ENCODE data around the gene F2R. TPM values are rescaled to one million over a fixed set of nuclear protein-coding genes. Genes with fewer than 3 reads are reported as not detected.
"Not testable (repeated sequence)": the region's sequence is repeated elsewhere in the genome, so short reads cannot be mapped to it uniquely, and the experiment has no call there.

Gene F2R
- 10 to 100 TPM in 7 of 8 experiments, 1 to 10 TPM in 1; 3.2 to 71.8 (median 26.7) TPM for total RNA-seq

DNA sequence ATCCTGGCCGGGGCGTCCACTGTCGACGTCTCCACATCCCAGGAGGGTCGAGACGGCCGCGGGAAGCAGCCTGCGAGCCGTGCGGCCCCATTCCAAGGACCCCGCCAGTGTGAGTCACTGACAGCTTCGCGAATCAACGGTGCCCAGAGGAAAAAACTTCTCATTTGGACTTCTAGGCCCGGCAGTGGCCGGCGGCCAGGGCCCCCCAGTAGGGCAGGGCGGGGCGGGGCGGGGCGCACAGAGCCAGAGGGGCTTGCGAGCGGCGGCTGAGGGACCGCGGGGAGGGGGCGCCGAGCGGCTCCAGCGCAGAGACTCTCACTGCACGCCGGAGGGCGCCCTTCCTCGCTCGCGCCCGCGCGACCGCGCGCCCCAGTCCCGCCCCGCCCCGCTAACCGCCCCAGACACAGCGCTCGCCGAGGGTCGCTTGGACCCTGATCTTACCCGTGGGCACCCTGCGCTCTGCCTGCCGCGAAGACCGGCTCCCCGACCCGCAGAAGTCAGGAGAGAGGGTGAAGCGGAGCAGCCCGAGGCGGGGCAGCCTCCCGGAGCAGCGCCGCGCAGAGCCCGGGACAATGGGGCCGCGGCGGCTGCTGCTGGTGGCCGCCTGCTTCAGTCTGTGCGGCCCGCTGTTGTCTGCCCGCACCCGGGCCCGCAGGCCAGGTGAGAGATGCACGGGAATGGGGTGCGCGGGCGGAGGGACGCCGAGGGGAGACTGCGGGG is at the start of gene F2R:
Gene F2R (plus strand): TSS at position 391 of the 720 bp plus-strand sequence. CDS start 182 bp downstream, at position 573.
- peak within 1 kb of the TSS; percentile 34 to 50 for H3K27ac ChIP-seq
- in situ Hi-C loops (cut with MboI; ENCODE audit: low pct_unique_long_range_greater_than_20kb in 2 of 9, low sequenced_read_pairs in 9 of 9, unreplicated experiment in 9 of 9): no loop called here
- peak; percentile 82 to 93 (median 90) for ATAC-seq (replicated peaks in 6 of 8)
- H3K4me1 ChIP-seq (replicated peaks in 1 of 2): peaks cover 4 to 7% of the 10 kb centered on the region in 2 donors
- peak within 1 kb of the TSS; percentile 60 to 99 (median 86) for H3K4me3 ChIP-seq
- WGBS, 10 experiments: 0% methylated on average over 1 to 3 of the region's 82 CpGs; no CpG with 5 or more reads in 7 of the 10 experiments

DNA sequence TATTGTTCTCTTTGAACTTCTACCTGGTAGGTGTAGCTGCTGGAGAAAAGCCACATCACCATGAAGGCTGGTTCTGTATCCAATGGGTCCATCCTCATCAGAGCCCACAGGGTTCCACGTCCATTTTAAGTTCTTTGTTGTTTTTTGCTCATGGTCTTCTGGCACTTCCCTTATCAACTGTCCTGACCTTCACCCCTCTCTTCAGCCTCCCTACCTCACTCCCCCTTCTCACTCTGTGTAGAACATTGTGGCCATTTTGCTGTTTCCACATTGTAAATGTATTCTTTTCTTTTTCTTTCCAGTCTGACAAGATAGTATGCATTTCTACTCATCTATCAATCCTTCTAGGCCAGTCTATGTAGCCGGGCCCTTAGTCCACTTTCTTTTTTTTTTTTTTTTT is 48.4 kb upstream of the F2R start:
- Histone ChIP-seq H3K27ac (no peak overlapping the region), H3K4me1 (replicated peaks in 1 of 2) (no peaks in the 10 kb centered on the region), H3K4me3 (no peak overlapping the region)
- 25 to 100% (median 88%) methylated on average over 1 to 2 of the region's 2 CpGs; no CpG with 5 or more reads in 2 of the 10 experiments for WGBS, 10 experiments
- no peak for ATAC-seq (replicated peaks in 6 of 8)
- in situ Hi-C loops (cut with MboI; ENCODE audit: low pct_unique_long_range_greater_than_20kb in 2 of 9, low sequenced_read_pairs in 9 of 9, unreplicated experiment in 9 of 9): no loop called here

DNA sequence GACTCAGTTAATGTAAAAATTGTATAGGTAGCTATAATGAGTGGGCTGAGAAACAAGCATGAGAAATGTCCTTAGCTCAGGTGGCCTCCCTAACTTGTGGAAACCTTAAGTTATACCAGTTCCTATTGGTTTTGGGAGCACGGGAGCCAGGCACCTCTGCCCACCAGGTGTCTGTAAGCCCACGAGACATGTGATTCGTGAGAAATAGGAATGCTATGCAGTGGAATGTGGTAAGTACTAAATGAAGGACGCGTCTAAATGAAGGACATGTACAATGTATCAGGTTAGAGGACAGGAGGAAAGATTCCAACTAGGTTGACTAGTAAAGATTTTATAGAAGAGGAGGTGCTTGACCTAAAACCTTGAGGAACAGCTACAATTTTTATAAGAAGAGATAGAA is 46.7 kb upstream of the F2R start:
- Histone ChIP-seq H3K27ac (no peak overlapping the region), H3K4me1 (replicated peaks in 1 of 2) (no peaks in the 10 kb centered on the region), H3K4me3 (no peak overlapping the region)
- in situ Hi-C loops (cut with MboI; ENCODE audit: low pct_unique_long_range_greater_than_20kb in 2 of 9, low sequenced_read_pairs in 9 of 9, unreplicated experiment in 9 of 9): no loop called here
- ATAC-seq (replicated peaks in 6 of 8): no peak
- 75 to 100% (median 96%) methylated on average over 1 to 5 of the region's 5 CpGs; no CpG with 5 or more reads in 4 of the 10 experiments for WGBS, 10 experiments

DNA sequence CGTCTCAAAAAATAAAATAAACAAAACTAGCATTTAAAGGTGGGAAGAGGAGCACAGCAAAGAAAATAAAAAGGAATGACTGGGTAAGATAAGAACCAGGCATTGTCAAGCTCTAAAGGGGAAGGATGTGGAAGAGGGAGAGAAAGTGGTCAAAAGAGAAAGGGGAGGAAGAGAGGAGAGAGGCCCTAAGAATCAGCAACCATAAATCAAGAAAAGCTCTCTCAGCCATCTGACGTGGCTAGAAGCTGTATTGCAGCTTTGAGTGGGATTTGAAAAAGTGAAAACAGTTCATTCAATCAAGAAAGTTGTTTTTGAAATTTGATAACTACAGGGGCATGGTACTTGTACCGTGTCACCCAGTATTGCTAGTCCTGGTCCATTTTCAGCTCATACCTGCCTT is 45.4 kb upstream of the F2R start:
- no peak for ATAC-seq (replicated peaks in 6 of 8)
- Histone ChIP-seq H3K27ac (no peak overlapping the region), H3K4me1 (replicated peaks in 1 of 2) (no peaks in the 10 kb centered on the region), H3K4me3 (no peak overlapping the region)
- in situ Hi-C loops (cut with MboI; ENCODE audit: low pct_unique_long_range_greater_than_20kb in 2 of 9, low sequenced_read_pairs in 9 of 9, unreplicated experiment in 9 of 9): no loop called here
- WGBS, 10 experiments: 33 to 100% (median 88%) methylated on average over 1 to 3 of the region's 3 CpGs

DNA sequence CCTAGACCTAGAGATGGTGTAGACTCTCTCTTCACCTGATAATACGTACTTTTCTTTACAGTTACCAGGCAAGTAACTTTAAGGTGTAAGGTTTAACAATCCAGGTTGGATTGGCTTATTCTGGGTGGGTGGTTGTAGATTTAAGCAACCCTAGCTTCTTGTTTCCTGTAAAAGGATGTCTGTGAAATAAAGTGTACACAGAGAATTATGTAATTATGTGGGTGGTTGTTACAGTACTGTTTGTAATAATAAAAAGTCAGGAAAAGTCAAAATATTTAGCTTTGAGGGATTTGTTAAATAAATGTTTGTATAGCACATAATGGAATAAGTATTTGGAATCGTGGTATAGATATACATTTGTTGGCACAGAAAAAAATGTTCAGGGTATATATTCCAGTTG is 43.7 kb upstream of the F2R start:
- H3K4me1 ChIP-seq (replicated peaks in 1 of 2): no peaks in the 10 kb centered on the region
- H3K4me3 ChIP-seq: no peak overlapping the region
- ATAC-seq (replicated peaks in 6 of 8): no peak
- no peak overlapping the region for H3K27ac ChIP-seq
- WGBS, 10 experiments: 46 to 94% (median 86%) methylated on average over 1 to 2 of the region's 2 CpGs; no CpG with 5 or more reads in 2 of the 10 experiments
- in situ Hi-C loops (cut with MboI; ENCODE audit: low pct_unique_long_range_greater_than_20kb in 2 of 9, low sequenced_read_pairs in 9 of 9, unreplicated experiment in 9 of 9): no loop called here

DNA sequence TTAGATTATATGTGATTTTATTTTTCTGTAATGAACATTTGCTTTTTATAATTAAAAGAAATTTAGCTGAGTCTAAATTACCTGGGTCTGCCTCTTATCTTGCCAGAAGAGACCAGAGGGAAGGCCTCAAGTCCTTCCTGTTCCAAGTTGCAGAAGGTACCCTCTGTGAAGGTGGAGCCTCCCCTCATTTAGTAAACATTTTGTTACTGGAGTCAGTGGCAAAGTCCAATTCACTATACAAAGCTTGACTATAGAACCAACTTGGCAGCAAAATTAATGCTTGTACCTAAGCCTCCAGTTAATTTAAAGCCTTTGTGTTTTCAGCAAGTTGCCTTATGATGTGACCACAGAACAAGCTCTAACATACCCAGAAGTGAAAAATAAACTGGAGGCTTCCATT is 42.8 kb upstream of the F2R start:
- no peak overlapping the region for H3K27ac ChIP-seq
- H3K4me3 ChIP-seq: no peak overlapping the region
- in situ Hi-C loops (cut with MboI; ENCODE audit: low pct_unique_long_range_greater_than_20kb in 2 of 9, low sequenced_read_pairs in 9 of 9, unreplicated experiment in 9 of 9): no loop called here
- H3K4me1 ChIP-seq (replicated peaks in 1 of 2): no peaks in the 10 kb centered on the region
- no peak for ATAC-seq (replicated peaks in 6 of 8)

DNA sequence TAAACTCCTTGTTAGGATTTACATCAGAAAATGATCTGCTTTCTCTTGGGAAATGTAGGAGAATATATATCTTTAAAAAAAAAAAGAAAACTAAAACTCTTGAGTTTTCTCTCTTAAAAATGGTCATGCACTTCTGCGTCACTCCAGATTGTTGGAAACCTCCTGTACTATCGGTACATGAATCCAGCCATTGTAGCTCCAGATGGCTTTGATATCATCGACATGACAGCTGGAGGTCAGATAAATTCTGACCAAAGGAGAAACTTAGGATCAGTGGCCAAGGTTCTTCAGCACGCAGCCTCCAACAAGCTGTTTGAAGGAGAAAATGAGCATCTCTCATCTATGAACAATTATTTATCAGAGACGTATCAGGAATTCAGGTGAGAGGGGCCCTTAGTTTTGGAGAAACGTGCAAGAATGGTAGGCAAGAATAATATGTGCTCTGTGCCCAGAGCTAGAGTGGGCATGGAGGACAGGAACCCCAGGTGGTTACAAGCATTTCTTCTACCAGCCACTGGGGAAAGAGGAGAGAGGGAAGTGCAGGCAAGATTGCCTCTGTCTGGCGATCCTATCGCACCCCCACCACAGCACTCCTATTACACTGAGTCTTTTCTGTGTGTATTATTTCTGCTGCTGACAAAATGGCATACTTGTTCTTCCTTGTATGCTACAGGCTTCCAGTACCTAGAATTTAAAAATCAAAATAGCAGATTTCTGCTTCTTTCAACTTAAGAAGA is 41.4 kb upstream of the F2R start:
- in situ Hi-C loops (cut with MboI; ENCODE audit: low pct_unique_long_range_greater_than_20kb in 2 of 9, low sequenced_read_pairs in 9 of 9, unreplicated experiment in 9 of 9): no loop called here
- 22 to 96% (median 91%) methylated on average over 2 to 7 of the region's 8 CpGs; no CpG with 5 or more reads in 1 of the 10 experiments for WGBS, 10 experiments
- H3K27ac ChIP-seq: no peak overlapping the region
- no peak overlapping the region for H3K4me3 ChIP-seq
- ATAC-seq (replicated peaks in 6 of 8): no peak
- H3K4me1 ChIP-seq (replicated peaks in 1 of 2): peaks cover 0 to 7% of the 10 kb centered on the region in 2 donors

DNA sequence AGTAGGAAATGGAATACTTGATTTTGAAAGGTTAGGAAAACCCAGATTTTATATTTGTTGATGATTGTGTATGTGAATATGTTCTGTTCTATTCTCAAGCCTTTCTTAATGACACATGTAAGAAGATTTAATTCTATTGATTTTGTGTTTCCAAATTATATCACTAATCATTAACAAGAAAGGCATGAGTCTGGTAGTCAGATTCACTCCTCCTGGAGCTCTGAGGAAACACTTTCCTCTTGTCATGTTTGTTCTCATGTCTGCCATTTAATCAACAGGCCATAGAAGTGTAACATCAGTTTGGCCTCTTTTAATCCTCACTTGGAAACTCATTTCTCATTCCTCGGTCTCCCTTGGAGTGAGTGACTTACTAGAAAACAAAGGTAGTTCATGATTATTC is 40.6 kb upstream of the F2R start:
- Histone ChIP-seq H3K4me1 (replicated peaks in 1 of 2) (peaks cover 0 to 7% of the 10 kb centered on the region in 2 donors), H3K4me3 (no peak overlapping the region), H3K27ac (no peak overlapping the region)
- in situ Hi-C loops (cut with MboI; ENCODE audit: low pct_unique_long_range_greater_than_20kb in 2 of 9, low sequenced_read_pairs in 9 of 9, unreplicated experiment in 9 of 9): no loop called here
- no peak for ATAC-seq (replicated peaks in 6 of 8)
- WGBS, 10 experiments: 29 to 100% (median 71%) methylated on average over 1 of the region's 1 CpG; no CpG with 5 or more reads in 1 of the 10 experiments

DNA sequence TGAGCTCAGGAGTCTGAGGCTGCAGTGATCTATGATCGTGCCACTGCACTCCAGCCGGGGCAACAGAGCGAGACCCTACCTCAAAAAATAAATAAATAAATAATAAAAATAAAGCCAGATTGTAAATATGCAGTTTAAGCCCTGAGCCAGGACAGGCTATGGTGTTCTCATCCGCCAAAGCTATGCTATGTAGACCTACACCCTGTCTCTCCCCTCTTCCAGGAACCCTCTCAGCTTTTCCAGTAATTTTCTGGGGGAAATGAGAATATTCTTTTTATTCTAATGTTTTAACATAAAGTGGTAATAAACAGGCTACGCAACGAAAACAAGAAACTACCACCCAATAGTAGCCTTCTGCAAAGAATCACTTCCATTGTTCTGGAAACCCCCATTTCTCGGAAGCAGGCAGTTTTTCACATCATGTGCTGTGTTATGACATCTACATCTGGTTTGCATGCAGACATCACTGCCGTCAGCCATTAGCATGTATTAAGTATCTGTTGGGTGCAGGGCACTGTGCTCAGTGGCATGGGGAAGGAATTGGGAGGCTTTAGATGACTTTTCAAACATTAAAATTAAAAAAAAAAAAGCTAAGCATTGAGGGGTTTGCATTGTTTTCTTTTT is 38.0 kb upstream of the F2R start:
- ATAC-seq (replicated peaks in 6 of 8): peak in 3 of 8 experiments; percentile 64 to 93 (median 88)
- in situ Hi-C loops (cut with MboI; ENCODE audit: low pct_unique_long_range_greater_than_20kb in 2 of 9, low sequenced_read_pairs in 9 of 9, unreplicated experiment in 9 of 9): no loop called here
- Histone ChIP-seq H3K27ac (no peak overlapping the region), H3K4me3 (no peak overlapping the region), H3K4me1 (replicated peaks in 1 of 2) (peaks cover 0 to 7% of the 10 kb centered on the region in 2 donors)
- WGBS, 10 experiments: 39 to 100% (median 91%) methylated on average over 2 to 7 of the region's 8 CpGs

DNA sequence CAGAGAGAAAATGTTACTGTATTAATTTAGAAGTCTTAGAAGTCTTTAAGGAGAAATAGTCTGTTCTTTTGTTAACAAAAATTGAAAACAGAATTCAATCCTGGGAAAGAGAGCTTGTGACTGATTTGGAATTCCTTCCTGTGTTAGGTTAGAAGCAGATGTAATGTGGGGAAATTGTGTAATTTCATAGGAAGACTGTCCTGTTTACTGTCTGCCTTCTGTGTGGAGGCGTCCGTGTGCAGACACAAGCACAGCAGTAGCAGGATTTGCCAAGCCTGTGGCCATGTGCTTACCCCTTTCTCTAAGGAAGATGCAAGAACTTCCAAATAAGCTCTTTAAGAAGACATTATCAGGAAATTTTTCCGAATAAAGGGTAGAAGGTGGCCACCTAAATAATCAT is 36.7 kb upstream of the F2R start:
- peak in 2 of 8 experiments; percentile 31 to 37 for ATAC-seq (replicated peaks in 6 of 8)
- 0 to 100% (median 92%) methylated on average over 1 to 3 of the region's 3 CpGs; no CpG with 5 or more reads in 2 of the 10 experiments for WGBS, 10 experiments
- Histone ChIP-seq H3K27ac (no peak overlapping the region), H3K4me3 (no peak overlapping the region), H3K4me1 (replicated peaks in 1 of 2) (peaks cover 0 to 7% of the 10 kb centered on the region in 2 donors)
- in situ Hi-C loops (cut with MboI; ENCODE audit: low pct_unique_long_range_greater_than_20kb in 2 of 9, low sequenced_read_pairs in 9 of 9, unreplicated experiment in 9 of 9): no loop called here

DNA sequence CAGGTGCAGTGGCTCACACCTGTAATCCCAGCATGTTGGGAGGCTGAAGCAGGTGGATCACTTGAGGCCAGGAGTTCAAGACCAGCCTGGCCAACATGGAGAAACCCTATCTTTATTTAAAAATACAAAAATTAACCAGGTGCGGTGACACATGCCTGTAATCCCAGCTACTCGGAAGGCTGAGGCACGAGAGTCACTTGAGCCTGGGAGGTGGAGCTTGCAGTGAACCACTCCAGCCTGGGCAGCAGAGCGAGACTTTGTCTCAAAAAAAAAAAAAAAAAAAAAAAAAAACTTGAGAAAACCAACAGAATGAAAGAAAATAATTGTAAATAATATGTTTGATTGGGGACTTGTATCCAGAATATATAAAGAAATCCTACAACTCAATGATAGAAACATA is 35.1 kb upstream of the F2R start:
- ATAC-seq (replicated peaks in 6 of 8); H3K4me1 ChIP-seq (replicated peaks in 1 of 2); H3K4me3 ChIP-seq; in situ Hi-C loops (cut with MboI; ENCODE audit: low pct_unique_long_range_greater_than_20kb in 2 of 9, low sequenced_read_pairs in 9 of 9, unreplicated experiment in 9 of 9); H3K27ac ChIP-seq: not testable (repeated sequence)
- 19 to 100% (median 91%) methylated on average over 1 to 4 of the region's 4 CpGs for WGBS, 10 experiments

DNA sequence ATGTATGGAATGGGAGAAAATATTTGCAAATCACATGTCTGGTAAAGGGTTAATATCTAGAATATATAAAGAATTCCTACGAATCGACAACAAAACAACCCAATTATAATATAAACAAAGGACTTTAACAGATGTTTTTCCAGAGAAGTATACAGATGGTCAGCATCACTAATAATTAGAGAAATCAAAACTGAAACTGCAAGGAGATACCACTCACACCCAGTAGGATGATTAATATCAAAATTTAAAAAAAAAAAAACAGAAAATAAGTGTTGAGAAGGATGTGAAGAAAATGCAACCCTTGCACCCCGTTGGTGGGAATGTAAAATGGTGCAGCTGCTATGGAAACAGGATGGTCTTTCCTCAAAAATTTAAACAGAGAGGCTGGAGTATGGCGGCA is 34.6 kb upstream of the F2R start:
- no peak overlapping the region for H3K4me3 ChIP-seq
- H3K27ac ChIP-seq: no peak overlapping the region
- ATAC-seq (replicated peaks in 6 of 8): no peak
- H3K4me1 ChIP-seq (replicated peaks in 1 of 2): peaks cover 0 to 7% of the 10 kb centered on the region in 2 donors
- in situ Hi-C loops (cut with MboI; ENCODE audit: low pct_unique_long_range_greater_than_20kb in 2 of 9, low sequenced_read_pairs in 9 of 9, unreplicated experiment in 9 of 9): no loop called here
- 4 to 100% (median 89%) methylated on average over 1 to 4 of the region's 4 CpGs for WGBS, 10 experiments

DNA sequence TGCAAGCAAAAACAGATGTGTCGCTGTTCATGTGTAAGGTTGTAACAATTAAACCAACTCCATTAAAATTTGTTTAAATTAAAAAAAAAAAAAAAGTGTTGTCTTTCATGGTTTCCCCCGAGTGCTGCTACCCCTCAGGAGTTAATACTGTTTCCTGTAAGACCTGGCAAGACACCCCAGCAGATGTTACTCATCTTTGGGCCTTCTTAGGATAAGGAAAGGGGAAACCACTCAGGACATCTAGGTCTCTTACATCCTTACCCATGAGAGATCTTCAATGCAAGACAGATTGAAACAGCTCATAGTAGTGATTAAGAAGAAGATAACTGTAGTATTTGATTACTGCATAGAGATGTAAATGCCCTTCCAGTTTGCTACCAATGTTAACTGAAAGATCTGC is 33.5 kb upstream of the F2R start:
- WGBS, 10 experiments: 20 to 100% (median 82%) methylated on average over 1 to 2 of the region's 2 CpGs
- no peak overlapping the region for H3K27ac ChIP-seq
- ATAC-seq (replicated peaks in 6 of 8): no peak

More for the DNA sequence above, 33.5 kb upstream of the F2R start:
- H3K4me3 ChIP-seq: no peak overlapping the region
- in situ Hi-C loops (cut with MboI; ENCODE audit: low pct_unique_long_range_greater_than_20kb in 2 of 9, low sequenced_read_pairs in 9 of 9, unreplicated experiment in 9 of 9): no loop called here
- peaks cover 0 to 7% of the 10 kb centered on the region in 2 donors for H3K4me1 ChIP-seq (replicated peaks in 1 of 2)
